Stimulated activated naive CD8-positive, alpha-beta T cell treated with anti-CD3 and anti-CD28 coated beads, Interleukin-15, Interleukin-2, amounts not matched to agents 100 ng/mL and 50 ng/mL, for 24 hours (primary cell): ENCODE data around the gene LDB2.

ENCODE experiments used
- H3K27ac Mint-ChIP-seq: one replicate; pipeline ENCODE4 v1.8.0; 2021; ENCODE audit warnings: mild to moderate bottlenecking, mixed read lengths
- H3K27me3 Mint-ChIP-seq: one replicate; pipeline ENCODE4 v1.8.0; 2021; ENCODE audit warnings: mixed read lengths
- H3K36me3 Mint-ChIP-seq: one replicate; pipeline ENCODE4 v1.8.0; 2021; ENCODE audit warnings: low read depth, mixed read lengths
- H3K4me1 Mint-ChIP-seq: one replicate; pipeline ENCODE4 v1.8.0; 2021; ENCODE audit warnings: low read depth, mixed read lengths
- H3K4me3 Mint-ChIP-seq: one replicate; pipeline ENCODE4 v1.8.0; 2021; ENCODE audit warnings: mild to moderate bottlenecking, mixed read lengths
- H3K9me3 Mint-ChIP-seq: one replicate; pipeline ENCODE4 v1.8.0; 2021; ENCODE audit warnings: mixed read lengths

LDB2 gene

GRCh38 chr4:16677001-16677944, 221.2 kb downstream of the LDB2 start:
- no peaks in the 10 kb centered on the region for H3K4me1 Mint-ChIP-seq
- H3K4me3 Mint-ChIP-seq, result no peak overlapping the region
- H3K9me3 Mint-ChIP-seq, result no peaks in the 10 kb centered on the region
- peaks cover 2% of the 10 kb centered on the region for H3K27me3 Mint-ChIP-seq
- no peak overlapping the region for H3K27ac Mint-ChIP-seq
- H3K36me3 Mint-ChIP-seq, result no peaks in the 10 kb centered on the region

GRCh38 chr4:16676230-16676770, 222.1 kb downstream of the LDB2 start:
- H3K27ac Mint-ChIP-seq, result no peak overlapping the region
- no peaks in the 10 kb centered on the region for H3K36me3 Mint-ChIP-seq
- no peak overlapping the region for H3K4me3 Mint-ChIP-seq
- no peaks in the 10 kb centered on the region for H3K27me3 Mint-ChIP-seq
- no peaks in the 10 kb centered on the region for H3K4me1 Mint-ChIP-seq
- H3K9me3 Mint-ChIP-seq, result no peaks in the 10 kb centered on the region

- H3K9me3 Mint-ChIP-seq, result no peaks in the 10 kb centered on the region
- no peak overlapping the region for H3K27ac Mint-ChIP-seq
- no peak overlapping the region for H3K4me3 Mint-ChIP-seq
- no peaks in the 10 kb centered on the region for H3K27me3 Mint-ChIP-seq
- no peaks in the 10 kb centered on the region for H3K36me3 Mint-ChIP-seq
- no peaks in the 10 kb centered on the region for H3K4me1 Mint-ChIP-seq
These were observed 224.4 kb downstream of the LDB2 start for GRCh38 chr4:16674082-16674481.

GRCh38 chr4:16672421-16672820, 226.0 kb downstream of the LDB2 start:
- no peaks in the 10 kb centered on the region for H3K27me3 Mint-ChIP-seq
- no peak overlapping the region for H3K27ac Mint-ChIP-seq
- no peak overlapping the region for H3K4me3 Mint-ChIP-seq
- no peaks in the 10 kb centered on the region for H3K4me1 Mint-ChIP-seq
- H3K36me3 Mint-ChIP-seq, result no peaks in the 10 kb centered on the region
- no peaks in the 10 kb centered on the region for H3K9me3 Mint-ChIP-seq

- Mint-ChIP-seq H3K36me3 (no peaks in the 10 kb centered on the region), H3K27me3 (no peaks in the 10 kb centered on the region), H3K4me3 (no peak overlapping the region), H3K4me1 (no peaks in the 10 kb centered on the region), H3K27ac (no peak overlapping the region), H3K9me3 (no peaks in the 10 kb centered on the region)
These were observed 226.7 kb downstream of the LDB2 start for GRCh38 chr4:16671741-16672140.

GRCh38 chr4:16670727-16671126, 227.7 kb downstream of the LDB2 start:
- Mint-ChIP-seq H3K4me3 (no peak overlapping the region), H3K27me3 (no peaks in the 10 kb centered on the region), H3K4me1 (no peaks in the 10 kb centered on the region), H3K27ac (no peak overlapping the region), H3K36me3 (no peaks in the 10 kb centered on the region), H3K9me3 (no peaks in the 10 kb centered on the region)

- Mint-ChIP-seq H3K9me3 (peaks cover 6% of the 10 kb centered on the region), H3K4me1 (no peaks in the 10 kb centered on the region), H3K36me3 (no peaks in the 10 kb centered on the region), H3K4me3 (no peak overlapping the region), H3K27ac (no peak overlapping the region), H3K27me3 (no peaks in the 10 kb centered on the region)
These were observed 229.4 kb downstream of the LDB2 start for GRCh38 chr4:16669036-16669435.

GRCh38 chr4:16668488-16668887, 230.0 kb downstream of the LDB2 start:
- Mint-ChIP-seq H3K4me3 (no peak overlapping the region), H3K27me3 (no peaks in the 10 kb centered on the region), H3K36me3 (no peaks in the 10 kb centered on the region), H3K27ac (no peak overlapping the region), H3K4me1 (no peaks in the 10 kb centered on the region), H3K9me3 (peaks cover 6% of the 10 kb centered on the region)

GRCh38 chr4:16667464-16667863, 231.0 kb downstream of the LDB2 start:
- Mint-ChIP-seq H3K9me3 (peaks cover 6% of the 10 kb centered on the region), H3K27ac (no peak overlapping the region)

GRCh38 chr4:16665942-16666551, 232.4 kb downstream of the LDB2 start:
- H3K27ac Mint-ChIP-seq, result no peak overlapping the region
- no peaks in the 10 kb centered on the region for H3K4me1 Mint-ChIP-seq
- peaks cover 6% of the 10 kb centered on the region for H3K9me3 Mint-ChIP-seq

More at GRCh38 chr4:16667464-16667863, 231.0 kb downstream of the LDB2 start:
- no peaks in the 10 kb centered on the region for H3K4me1 Mint-ChIP-seq
- H3K27me3 Mint-ChIP-seq, result no peaks in the 10 kb centered on the region
- H3K36me3 Mint-ChIP-seq, result no peaks in the 10 kb centered on the region
- H3K4me3 Mint-ChIP-seq, result no peak overlapping the region

GRCh38 chr4:16663732-16664131, 234.7 kb downstream of the LDB2 start:
- H3K4me1 Mint-ChIP-seq, result no peaks in the 10 kb centered on the region
- H3K4me3 Mint-ChIP-seq, result no peak overlapping the region
- H3K27ac Mint-ChIP-seq, result no peak overlapping the region
- no peaks in the 10 kb centered on the region for H3K36me3 Mint-ChIP-seq
- H3K9me3 Mint-ChIP-seq, result peaks cover 6% of the 10 kb centered on the region
- no peaks in the 10 kb centered on the region for H3K27me3 Mint-ChIP-seq

More at GRCh38 chr4:16665942-16666551, 232.4 kb downstream of the LDB2 start:
- Mint-ChIP-seq H3K4me3 (no peak overlapping the region), H3K27me3 (no peaks in the 10 kb centered on the region), H3K36me3 (no peaks in the 10 kb centered on the region)

GRCh38 chr4:16663307-16663706, 235.1 kb downstream of the LDB2 start:
- H3K27ac Mint-ChIP-seq, result no peak overlapping the region
- peaks cover 6% of the 10 kb centered on the region for H3K9me3 Mint-ChIP-seq
- no peaks in the 10 kb centered on the region for H3K36me3 Mint-ChIP-seq
- no peak overlapping the region for H3K4me3 Mint-ChIP-seq
- no peaks in the 10 kb centered on the region for H3K27me3 Mint-ChIP-seq
- H3K4me1 Mint-ChIP-seq, result no peaks in the 10 kb centered on the region

GRCh38 chr4:16661813-16662212, 236.6 kb downstream of the LDB2 start:
- Mint-ChIP-seq H3K9me3 (peaks cover 6% of the 10 kb centered on the region), H3K27ac (no peak overlapping the region), H3K4me3 (no peak overlapping the region)

GRCh38 chr4:16660656-16661055, 237.8 kb downstream of the LDB2 start:
- H3K9me3 Mint-ChIP-seq, result peaks cover 6% of the 10 kb centered on the region
- no peaks in the 10 kb centered on the region for H3K4me1 Mint-ChIP-seq
- no peaks in the 10 kb centered on the region for H3K36me3 Mint-ChIP-seq
- H3K4me3 Mint-ChIP-seq, result no peak overlapping the region
- no peak overlapping the region for H3K27ac Mint-ChIP-seq
- no peaks in the 10 kb centered on the region for H3K27me3 Mint-ChIP-seq

More at GRCh38 chr4:16661813-16662212, 236.6 kb downstream of the LDB2 start:
- Mint-ChIP-seq H3K4me1 (no peaks in the 10 kb centered on the region), H3K36me3 (no peaks in the 10 kb centered on the region), H3K27me3 (no peaks in the 10 kb centered on the region)

GRCh38 chr4:16659694-16660093, 238.8 kb downstream of the LDB2 start:
- no peak overlapping the region for H3K27ac Mint-ChIP-seq

More at GRCh38 chr4:16659694-16660093, 238.8 kb downstream of the LDB2 start:
- Mint-ChIP-seq H3K4me3 (no peak overlapping the region), H3K4me1 (no peaks in the 10 kb centered on the region), H3K27me3 (no peaks in the 10 kb centered on the region), H3K9me3 (peaks cover 2% of the 10 kb centered on the region), H3K36me3 (no peaks in the 10 kb centered on the region)
